CD4-positive, alpha-beta T cell treated with Interleukin-12 subunit alpha and Interleukin-12 subunit beta, for 1 hour (primary cell): ENCODE results near the gene ASPG.
"Not testable (repeated sequence)": the region's sequence is repeated elsewhere in the genome, so short reads cannot be mapped to it uniquely, and the experiment has no call there.

Experiments used
- DNase-seq: peaks from one replicate; pipeline ENCODE4 v3.0.0-alpha.2; 2020

Gene ASPG

GRCh38 chr14:104150136-104151025 lies 64.9 kb downstream of the ASPG start:
- DNase-seq = no peak

GRCh38 chr14:104151026-104151381 lies 65.5 kb downstream of the ASPG start:
- DNase-seq = no peak

GRCh38 chr14:104151566-104152245 lies 66.2 kb downstream of the ASPG start:
- no peak for DNase-seq

GRCh38 chr14:104152246-104152575 lies 66.7 kb downstream of the ASPG start:
- no peak for DNase-seq

GRCh38 chr14:104152686-104153393 lies 67.3 kb downstream of the ASPG start:
- DNase-seq = no peak

- not testable (repeated sequence) for DNase-seq
Measured at GRCh38 chr14:104153394-104153755, 67.9 kb downstream of the ASPG start.

GRCh38 chr14:104154246-104154645 lies 68.7 kb downstream of the ASPG start:
- no peak for DNase-seq

- no peak for DNase-seq
Measured at GRCh38 chr14:104155513-104155912, 70.0 kb downstream of the ASPG start.

- no peak for DNase-seq
Measured at GRCh38 chr14:104156142-104156541, 70.6 kb downstream of the ASPG start.

- no peak for DNase-seq
Measured at GRCh38 chr14:104157016-104157928, 71.8 kb downstream of the ASPG start.

- no peak for DNase-seq
Measured at GRCh38 chr14:104158827-104159798, 73.6 kb downstream of the ASPG start.

- DNase-seq = no peak
Measured at GRCh38 chr14:104159990-104160389, 74.5 kb downstream of the ASPG start.

GRCh38 chr14:104161602-104162367 lies 76.3 kb downstream of the ASPG start:
- no peak for DNase-seq

GRCh38 chr14:104162495-104162894 lies 77.0 kb downstream of the ASPG start:
- no peak for DNase-seq

- no peak for DNase-seq
Measured at GRCh38 chr14:104163541-104163940, 78.0 kb downstream of the ASPG start.

GRCh38 chr14:104164041-104164440 lies 78.5 kb downstream of the ASPG start:
- no peak for DNase-seq

GRCh38 chr14:104164512-104164911 lies 79.0 kb downstream of the ASPG start:
- no peak for DNase-seq
